ENCODE measurements around the gene DIO2.

Gene DIO2

GRCh38 chr14:80211153-80212022, at the start of gene DIO2:
TSS of gene DIO2 (minus strand) at chr14:80211504. CDS start at chr14:80211472, 32 bp downstream.
- no peak for DNase-seq

- no peak for DNase-seq
Observed at GRCh38 chr14:80260645-80261044, 49.3 kb upstream of the DIO2 start.

GRCh38 chr14:80239631-80240030, 28.3 kb upstream of the DIO2 start:
- no peak for DNase-seq

- DNase-seq: no peak
Observed at GRCh38 chr14:80237143-80237542, 25.8 kb upstream of the DIO2 start.

GRCh38 chr14:80233470-80234089, 22.3 kb upstream of the DIO2 start:
- no peak for DNase-seq

GRCh38 chr14:80231702-80232101, 20.4 kb upstream of the DIO2 start:
- DNase-seq: no peak

GRCh38 chr14:80223696-80224465, 12.6 kb upstream of the DIO2 start:
- no peak for DNase-seq

GRCh38 chr14:80216818-80217217, 5.5 kb upstream of the DIO2 start:
- DNase-seq: no peak

- no peak for DNase-seq
Observed at GRCh38 chr14:80215756-80216581, 4.7 kb upstream of the DIO2 start.

GRCh38 chr14:80215081-80215480, 3.8 kb upstream of the DIO2 start:
- no peak for DNase-seq

- DNase-seq: peak; percentile 19
Observed at GRCh38 chr14:80213602-80214001, 2.3 kb upstream of the DIO2 start.

- DNase-seq: no peak
Observed at GRCh38 chr14:80212023-80212397, 706 bp upstream of the DIO2 start.

GRCh38 chr14:80208461-80208860, 2.8 kb downstream of the DIO2 start:
- no peak for DNase-seq

- no peak for DNase-seq
Observed at GRCh38 chr14:80206351-80207080, 4.8 kb downstream of the DIO2 start.

- no peak for DNase-seq
Observed at GRCh38 chr14:80202888-80203562, 8.3 kb downstream of the DIO2 start.

GRCh38 chr14:80200093-80200492, 11.2 kb downstream of the DIO2 start:
- no peak for DNase-seq

GRCh38 chr14:80188571-80188970, 22.7 kb downstream of the DIO2 start:
- no peak for DNase-seq

- DNase-seq: no peak
Observed at GRCh38 chr14:80186301-80186800, 25.0 kb downstream of the DIO2 start.

- no peak for DNase-seq
Observed at GRCh38 chr14:80176893-80177292, 34.4 kb downstream of the DIO2 start.

GRCh38 chr14:80172375-80173051, 38.8 kb downstream of the DIO2 start:
- no peak for DNase-seq

Measured in GDM1 (cell line).